Sigmoid colon (tissue), 4 donors: ENCODE data around the gene CLDND2.

ENCODE experiments used
- CTCF ChIP-seq, 4 experiments: fragments of 450-650 bp in 3 of 4; fragments of 200-600 bp in 1 of 4; IDR thresholded peaks; one replicate each; pipeline ENCODE4 v1.5.1; 2016 to 2019; ENCODE audit warnings: antibody characterized with exemption in 4 of 4, mild to moderate bottlenecking in 3 of 4, moderate library complexity in 2 of 4
- EP300 ChIP-seq, 4 donors: sonication (generic); formaldehyde crosslinking; IDR thresholded peaks; one replicate each; pipeline ENCODE4 v1.6.1; 2017; ENCODE audit warnings: antibody characterized with exemption in 4 of 4

GRCh38 chr19:51387924-51388389, 19.2 kb upstream of the CLDND2 start, which contains the start of gene LIM2:
- TF ChIP-seq CTCF (IDR thresholded peaks at IDR 0.05) (no peak), EP300 (IDR thresholded peaks at IDR 0.05) (no peak)
